HG02759 (cell line): ENCODE measurements around the gene GALNT1.

Source experiments
- ATAC-seq: cut with Tn5 transposase; IDR thresholded peaks from one replicate; pipeline ENCODE4 v1.9.1; 2021; ENCODE audit warnings: mild to moderate bottlenecking, moderate library complexity; ENCODE audit not compliant: unreplicated experiment

The GALNT1 gene

GRCh38 chr18:35711227-35711626 lies 129.7 kb downstream of the GALNT1 start:
- ATAC-seq: no peak

GRCh38 chr18:35713545-35713944 lies 132.0 kb downstream of the GALNT1 start:
- ATAC-seq: no peak

GRCh38 chr18:35714539-35714938 lies 133.0 kb downstream of the GALNT1 start:
- no peak for ATAC-seq

GRCh38 chr18:35715139-35715538 lies 133.6 kb downstream of the GALNT1 start:
- ATAC-seq: no peak

- no peak for ATAC-seq
These were observed 134.8 kb downstream of the GALNT1 start for GRCh38 chr18:35716169-35716831.

GRCh38 chr18:35717182-35717581 lies 135.6 kb downstream of the GALNT1 start:
- no peak for ATAC-seq

- no peak for ATAC-seq
These were observed 140.0 kb downstream of the GALNT1 start for GRCh38 chr18:35721431-35722081.

GRCh38 chr18:35728676-35729075 lies 147.1 kb downstream of the GALNT1 start:
- no peak for ATAC-seq

- no peak for ATAC-seq
These were observed 148.6 kb downstream of the GALNT1 start for GRCh38 chr18:35729991-35730668.

GRCh38 chr18:35730691-35731370 lies 149.3 kb downstream of the GALNT1 start:
- ATAC-seq: no peak

- ATAC-seq: no peak
These were observed 150.2 kb downstream of the GALNT1 start for GRCh38 chr18:35731701-35732100.

GRCh38 chr18:35732162-35732561 lies 150.6 kb downstream of the GALNT1 start:
- no peak for ATAC-seq

GRCh38 chr18:35732636-35733035 lies 151.1 kb downstream of the GALNT1 start:
- ATAC-seq: no peak

GRCh38 chr18:35733408-35733807 lies 151.9 kb downstream of the GALNT1 start:
- no peak for ATAC-seq

GRCh38 chr18:35736696-35737095 lies 155.2 kb downstream of the GALNT1 start:
- no peak for ATAC-seq

GRCh38 chr18:35739778-35740177 lies 158.2 kb downstream of the GALNT1 start:
- no peak for ATAC-seq

- no peak for ATAC-seq
These were observed 159.1 kb downstream of the GALNT1 start for GRCh38 chr18:35740656-35741055.

GRCh38 chr18:35743916-35744315 lies 162.4 kb downstream of the GALNT1 start:
- no peak for ATAC-seq

- ATAC-seq: no peak
These were observed 164.3 kb downstream of the GALNT1 start for GRCh38 chr18:35745814-35746213.

GRCh38 chr18:35746826-35747339 lies 165.3 kb downstream of the GALNT1 start:
- ATAC-seq: no peak

GRCh38 chr18:35747894-35748472 lies 166.4 kb downstream of the GALNT1 start:
- ATAC-seq: no peak
